OCI-LY1 (cell line): ENCODE data around the gene OSBPL3.

Source experiments
- EZH2 ChIP-seq: fragments of 200-600 bp; sonication (generic), shearing (Covaris generic); IDR thresholded peaks from 2 replicates; pipeline ENCODE4 v1.8.0; 2017; ENCODE audit warnings: borderline replicate concordance, mixed run types, mild to moderate bottlenecking, antibody characterized with exemption, low read length, moderate library complexity, mixed read lengths
- TF ChIP-seq, protein P1 (sequence below): fragments of 200-600 bp; sonication (generic), shearing (Covaris generic); IDR thresholded peaks from 2 replicates; pipeline ENCODE4 v1.5.1; 2017; ENCODE audit warnings: mild to moderate bottlenecking, antibody characterized with exemption, low read length, moderate library complexity, mixed read lengths

GRCh38 chr7:24821045-24821753 is 158.8 kb downstream of the OSBPL3 start:
- TF ChIP-seq, protein P1, sequence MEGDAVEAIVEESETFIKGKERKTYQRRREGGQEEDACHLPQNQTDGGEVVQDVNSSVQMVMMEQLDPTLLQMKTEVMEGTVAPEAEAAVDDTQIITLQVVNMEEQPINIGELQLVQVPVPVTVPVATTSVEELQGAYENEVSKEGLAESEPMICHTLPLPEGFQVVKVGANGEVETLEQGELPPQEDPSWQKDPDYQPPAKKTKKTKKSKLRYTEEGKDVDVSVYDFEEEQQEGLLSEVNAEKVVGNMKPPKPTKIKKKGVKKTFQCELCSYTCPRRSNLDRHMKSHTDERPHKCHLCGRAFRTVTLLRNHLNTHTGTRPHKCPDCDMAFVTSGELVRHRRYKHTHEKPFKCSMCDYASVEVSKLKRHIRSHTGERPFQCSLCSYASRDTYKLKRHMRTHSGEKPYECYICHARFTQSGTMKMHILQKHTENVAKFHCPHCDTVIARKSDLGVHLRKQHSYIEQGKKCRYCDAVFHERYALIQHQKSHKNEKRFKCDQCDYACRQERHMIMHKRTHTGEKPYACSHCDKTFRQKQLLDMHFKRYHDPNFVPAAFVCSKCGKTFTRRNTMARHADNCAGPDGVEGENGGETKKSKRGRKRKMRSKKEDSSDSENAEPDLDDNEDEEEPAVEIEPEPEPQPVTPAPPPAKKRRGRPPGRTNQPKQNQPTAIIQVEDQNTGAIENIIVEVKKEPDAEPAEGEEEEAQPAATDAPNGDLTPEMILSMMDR, result peak; percentile 8; the same call in 1 of the 2 replicates
- TF ChIP-seq EZH2, result no peak
